GM18520 (cell line): ENCODE data around the gene RNGTT.

ENCODE experiments used
- ATAC-seq: cut with Tn5 transposase; IDR thresholded peaks from one replicate; pipeline ENCODE4 v1.9.1; 2021; ENCODE audit not compliant: unreplicated experiment

The RNGTT gene

GRCh38 chr6:88614316-88614877, 349.0 kb downstream of the RNGTT start:
- no peak for ATAC-seq

- no peak for ATAC-seq
Observed at GRCh38 chr6:88612631-88613030, 350.8 kb downstream of the RNGTT start.

GRCh38 chr6:88611721-88612120, 351.7 kb downstream of the RNGTT start:
- no peak for ATAC-seq

GRCh38 chr6:88609983-88610382, 353.4 kb downstream of the RNGTT start:
- no peak for ATAC-seq

- ATAC-seq, result no peak
Observed at GRCh38 chr6:88605271-88605670, 358.1 kb downstream of the RNGTT start.

GRCh38 chr6:88599571-88599970, 363.8 kb downstream of the RNGTT start:
- ATAC-seq, result no peak

- ATAC-seq, result no peak
Observed at GRCh38 chr6:88596801-88597200, 366.6 kb downstream of the RNGTT start.

GRCh38 chr6:88588938-88589337, 374.5 kb downstream of the RNGTT start:
- no peak for ATAC-seq

GRCh38 chr6:88587150-88587520, 376.3 kb downstream of the RNGTT start:
- ATAC-seq, result no peak

- ATAC-seq, result no peak
Observed at GRCh38 chr6:88586371-88587149, 376.9 kb downstream of the RNGTT start.

- ATAC-seq, result no peak
Observed at GRCh38 chr6:88585276-88585692, 378.1 kb downstream of the RNGTT start.

- no peak for ATAC-seq
Observed at GRCh38 chr6:88584581-88585275, 378.7 kb downstream of the RNGTT start.

- ATAC-seq, result no peak
Observed at GRCh38 chr6:88577461-88577860, 386.0 kb downstream of the RNGTT start.

- no peak for ATAC-seq
Observed at GRCh38 chr6:88575536-88575935, 387.9 kb downstream of the RNGTT start.

- ATAC-seq, result no peak
Observed at GRCh38 chr6:88574651-88575050, 388.8 kb downstream of the RNGTT start.

GRCh38 chr6:88574031-88574430, 389.4 kb downstream of the RNGTT start:
- ATAC-seq, result no peak

- ATAC-seq, result no peak
Observed at GRCh38 chr6:88573561-88573960, 389.9 kb downstream of the RNGTT start.

GRCh38 chr6:88572449-88573139, 390.8 kb downstream of the RNGTT start:
- no peak for ATAC-seq

- ATAC-seq, result no peak
Observed at GRCh38 chr6:88569959-88570358, 393.5 kb downstream of the RNGTT start.

GRCh38 chr6:88567696-88568095, 395.7 kb downstream of the RNGTT start:
- ATAC-seq, result no peak

- no peak for ATAC-seq
Observed at GRCh38 chr6:88566746-88567534, 396.5 kb downstream of the RNGTT start.
